Thyroid gland (tissue), 4 donors: ENCODE data around the gene MAFB. TPM values are rescaled to one million over a fixed set of nuclear protein-coding genes. Genes with fewer than 3 reads are reported as not detected.

ENCODE experiments used
- DNase-seq, 2 donors: peaks; one replicate each; pipeline ENCODE4 v3.0.0-alpha.2; 2019
- H3K27ac ChIP-seq, 3 donors: fragments of 200-600 bp; sonication (generic); 1 replicate in 2 of 3; 2 replicates in 1 of 3; pipeline ENCODE4 v1.5.1; 2016 to 2019; ENCODE audit warnings: mild to moderate bottlenecking in 1 of 3, moderate library complexity in 1 of 3
- H3K27me3 ChIP-seq: fragments of 200-600 bp; sonication (generic); one replicate; pipeline ENCODE4 v1.5.1; 2019
- H3K36me3 ChIP-seq, 2 donors: fragments of 200-600 bp; sonication (generic); one replicate each; pipeline ENCODE4 v1.5.1; 2016 to 2019
- H3K4me1 ChIP-seq, 2 donors: fragments of 200-600 bp; sonication (generic); one replicate each; pipeline ENCODE4 v1.5.1; 2017 to 2019
- H3K4me3 ChIP-seq, 3 donors: fragments of 200-600 bp; sonication (generic); replicated peaks in 1 of 3; 1 replicate in 2 of 3; 2 replicates in 1 of 3; pipeline ENCODE4 v1.5.1; 2016; ENCODE audit warnings: mild to moderate bottlenecking in 1 of 3
- H3K9me3 ChIP-seq: fragments of 200-600 bp; sonication (generic); one replicate; pipeline ENCODE4 v1.5.1; 2017
- POLR2A ChIP-seq, 2 donors: fragments of 450-650 bp; IDR thresholded peaks; one replicate each; pipeline ENCODE4 v1.6.1; 2017; ENCODE audit warnings: antibody characterized with exemption in 2 of 2, mild to moderate bottlenecking in 2 of 2, moderate library complexity in 1 of 2
- WGBS, 2 donors: methylation state at CpG; one replicate each; pipeline ENCODE4 v1.1.5; 2017; 5-methylcytosine and 5-hydroxymethylcytosine counted together
- intact Hi-C: fragments of 100-400 bp; cut with DNase I; formaldehyde crosslinking; loops from one replicate; pipeline ENCODE4 v1.15.1; 2023
- total RNA-seq, 4 donors: library from RNA; depleted of rRNA; stranded (reverse); fragments of >200 nt; gene quantifications; one replicate each; pipeline ENCODE4 v1.2.3, GENCODE V29; 2016
- TF ChIP-seq, protein P1 (sequence below), 6 experiments: fragments of 200-600 bp in 3 of 6; fragments of 450-650 bp in 3 of 6; sonication (generic) in 3 of 6; IDR thresholded peaks; one replicate each; pipeline ENCODE4 v1.5.1; 2016 to 2019; ENCODE audit warnings: antibody characterized with exemption in 6 of 6, mild to moderate bottlenecking in 2 of 6, inconsistent platforms in 1 of 6, moderate library complexity in 1 of 6

Gene MAFB
- total RNA-seq, 4 donors from 2014 or later: 34.4 to 46.1 (median 43.5) TPM

DNA sequence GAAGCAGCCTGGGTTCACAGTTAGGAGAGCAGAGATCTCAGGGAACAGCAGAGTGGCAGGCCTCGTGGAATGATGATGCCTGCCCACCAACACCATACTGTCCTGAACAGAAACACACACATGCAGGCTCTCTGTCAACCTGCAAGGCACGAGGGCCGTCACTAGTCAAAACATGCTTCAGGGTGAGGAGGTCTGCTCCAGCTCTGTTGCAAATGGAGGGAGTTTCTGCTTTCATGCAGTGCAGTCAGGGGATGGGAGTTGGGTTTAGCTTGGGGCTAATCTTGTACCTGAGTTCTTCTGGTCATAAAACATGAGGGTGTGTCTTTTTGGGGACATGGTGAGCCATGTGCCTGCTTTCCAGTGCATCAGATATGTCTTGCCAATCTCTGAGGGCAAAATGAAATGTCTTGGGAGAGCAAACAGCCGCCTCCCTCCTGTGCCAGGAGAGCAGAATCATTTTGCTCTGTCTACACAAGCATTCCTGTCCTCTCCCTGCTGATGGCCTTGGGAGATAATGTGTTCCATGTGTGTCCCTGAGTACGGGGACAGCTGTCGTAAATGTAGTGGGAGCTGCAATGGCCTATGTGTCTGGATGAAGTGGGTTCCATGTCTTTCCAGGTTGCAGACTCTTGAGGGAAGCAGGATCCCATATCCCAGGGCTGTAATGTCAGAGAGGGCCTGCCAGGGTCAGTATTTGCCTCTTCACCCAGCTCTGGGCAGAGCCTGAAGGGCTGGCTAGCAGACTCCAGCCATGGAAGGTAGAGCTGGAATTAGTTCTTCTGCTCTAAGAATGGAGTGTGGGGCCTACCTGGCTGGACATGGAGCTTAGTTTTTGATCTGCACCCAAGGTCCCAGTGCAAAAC lies 40.6 kb downstream of the MAFB start:
- H3K36me3 ChIP-seq: no peaks in the 10 kb centered on the region
- H3K4me1 ChIP-seq: peaks cover 0 to 9% of the 10 kb centered on the region in 2 donors
- DNase-seq: no peak
- no peaks in the 10 kb centered on the region for H3K9me3 ChIP-seq
- no peak overlapping the region for H3K27ac ChIP-seq
- intact Hi-C loops: no loop called here
- H3K27me3 ChIP-seq: no peaks in the 10 kb centered on the region
- no peak overlapping the region for H3K4me3 ChIP-seq
- WGBS, 2 donors: 92 to 93% methylated on average over 5 to 6 of the region's 6 CpGs
- TF ChIP-seq, protein P1, sequence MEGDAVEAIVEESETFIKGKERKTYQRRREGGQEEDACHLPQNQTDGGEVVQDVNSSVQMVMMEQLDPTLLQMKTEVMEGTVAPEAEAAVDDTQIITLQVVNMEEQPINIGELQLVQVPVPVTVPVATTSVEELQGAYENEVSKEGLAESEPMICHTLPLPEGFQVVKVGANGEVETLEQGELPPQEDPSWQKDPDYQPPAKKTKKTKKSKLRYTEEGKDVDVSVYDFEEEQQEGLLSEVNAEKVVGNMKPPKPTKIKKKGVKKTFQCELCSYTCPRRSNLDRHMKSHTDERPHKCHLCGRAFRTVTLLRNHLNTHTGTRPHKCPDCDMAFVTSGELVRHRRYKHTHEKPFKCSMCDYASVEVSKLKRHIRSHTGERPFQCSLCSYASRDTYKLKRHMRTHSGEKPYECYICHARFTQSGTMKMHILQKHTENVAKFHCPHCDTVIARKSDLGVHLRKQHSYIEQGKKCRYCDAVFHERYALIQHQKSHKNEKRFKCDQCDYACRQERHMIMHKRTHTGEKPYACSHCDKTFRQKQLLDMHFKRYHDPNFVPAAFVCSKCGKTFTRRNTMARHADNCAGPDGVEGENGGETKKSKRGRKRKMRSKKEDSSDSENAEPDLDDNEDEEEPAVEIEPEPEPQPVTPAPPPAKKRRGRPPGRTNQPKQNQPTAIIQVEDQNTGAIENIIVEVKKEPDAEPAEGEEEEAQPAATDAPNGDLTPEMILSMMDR (IDR thresholded peaks at IDR 0.05): peak in 1 of 6 experiments; percentile 22
- no peak for TF ChIP-seq POLR2A (IDR thresholded peaks at IDR 0.05)

DNA sequence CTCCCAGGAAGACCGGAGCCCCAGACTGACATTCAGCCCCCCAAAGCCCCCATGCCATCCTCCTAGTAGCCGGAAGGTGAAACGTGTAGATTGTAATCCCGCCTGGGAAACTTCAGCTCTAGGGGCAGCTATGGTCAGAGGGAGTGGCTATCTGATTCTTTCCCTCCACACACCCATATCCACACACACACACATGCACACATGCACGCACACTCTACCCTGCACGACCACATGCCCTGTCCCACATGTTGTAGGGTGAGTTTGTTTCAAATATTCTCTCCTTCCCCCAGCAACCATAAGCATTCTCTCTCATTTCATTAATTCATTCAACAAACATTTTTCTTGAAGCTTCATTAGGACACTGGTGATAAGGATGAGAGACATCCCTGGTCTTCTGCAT lies 42.2 kb downstream of the MAFB start:
- Histone ChIP-seq H3K27ac (no peak overlapping the region), H3K9me3 (no peaks in the 10 kb centered on the region), H3K4me1 (peaks cover 0 to 9% of the 10 kb centered on the region in 2 donors), H3K36me3 (no peaks in the 10 kb centered on the region), H3K4me3 (no peak overlapping the region), H3K27me3 (no peaks in the 10 kb centered on the region)
- DNase-seq: no peak
- WGBS, 2 donors: 48 to 59% methylated on average over 6 of the region's 6 CpGs
- no peak for TF ChIP-seq POLR2A (IDR thresholded peaks at IDR 0.05)
- TF ChIP-seq, protein P1 (IDR thresholded peaks at IDR 0.05): no peak
- intact Hi-C loops: no loop called here

DNA sequence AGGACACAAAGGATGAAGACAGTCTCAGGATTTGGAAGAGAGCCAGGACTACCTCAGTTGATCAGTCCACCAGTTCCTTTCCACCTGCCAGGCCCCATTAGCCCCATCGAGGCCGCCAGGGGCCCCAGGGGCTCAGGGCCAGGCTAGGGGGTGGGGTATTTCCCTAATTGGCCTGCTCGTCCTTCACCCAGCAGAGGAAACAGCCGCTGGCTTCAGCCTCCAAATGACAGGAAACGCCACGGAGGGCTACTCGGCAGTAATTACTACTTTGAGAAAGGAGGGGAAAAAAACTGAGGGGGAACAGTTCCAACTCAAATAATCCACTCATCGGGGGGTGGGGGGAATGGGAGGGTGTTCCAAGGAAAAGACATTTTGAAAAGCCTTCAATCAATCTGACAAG lies 42.7 kb downstream of the MAFB start:
- no peak overlapping the region for H3K4me3 ChIP-seq
- intact Hi-C loops: no loop called here
- no peaks in the 10 kb centered on the region for H3K27me3 ChIP-seq
- H3K27ac ChIP-seq: no peak overlapping the region
- 26 to 40% methylated on average over 8 of the region's 8 CpGs for WGBS, 2 donors
- no peaks in the 10 kb centered on the region for H3K9me3 ChIP-seq
- H3K4me1 ChIP-seq: peaks cover 0 to 9% of the 10 kb centered on the region in 2 donors
- TF ChIP-seq, protein P1 (IDR thresholded peaks at IDR 0.05): no peak
- TF ChIP-seq POLR2A (IDR thresholded peaks at IDR 0.05): no peak
- no peak for DNase-seq
- H3K36me3 ChIP-seq: no peaks in the 10 kb centered on the region

DNA sequence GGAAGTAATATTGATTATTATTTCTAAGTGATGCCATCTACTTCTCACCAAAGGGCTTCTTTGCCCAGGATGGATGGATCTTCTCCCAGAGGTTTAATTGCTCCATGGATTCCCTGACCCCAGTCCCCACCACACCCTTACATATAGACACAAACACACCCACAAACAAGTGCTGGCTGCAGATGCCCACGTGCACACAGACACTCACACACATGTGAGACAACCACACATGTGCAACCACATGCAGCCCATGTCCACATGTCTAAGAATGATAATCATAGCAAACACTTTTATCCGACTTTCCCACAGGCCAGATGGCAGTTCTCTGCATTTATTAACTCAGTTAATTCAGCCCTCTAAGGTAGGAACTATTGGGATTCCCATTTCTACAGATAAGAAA lies 44.2 kb downstream of the MAFB start:
- no peak for TF ChIP-seq POLR2A (IDR thresholded peaks at IDR 0.05)
- TF ChIP-seq, protein P1 (IDR thresholded peaks at IDR 0.05): no peak
- Histone ChIP-seq H3K36me3 (no peaks in the 10 kb centered on the region), H3K4me3 (no peak overlapping the region), H3K4me1 (peaks cover 0 to 9% of the 10 kb centered on the region in 2 donors), H3K27me3 (no peaks in the 10 kb centered on the region), H3K27ac (no peak overlapping the region), H3K9me3 (no peaks in the 10 kb centered on the region)
- intact Hi-C loops: no loop called here
- 89% methylated on average over 2 of the region's 2 CpGs for WGBS, 2 donors
- DNase-seq: no peak

DNA sequence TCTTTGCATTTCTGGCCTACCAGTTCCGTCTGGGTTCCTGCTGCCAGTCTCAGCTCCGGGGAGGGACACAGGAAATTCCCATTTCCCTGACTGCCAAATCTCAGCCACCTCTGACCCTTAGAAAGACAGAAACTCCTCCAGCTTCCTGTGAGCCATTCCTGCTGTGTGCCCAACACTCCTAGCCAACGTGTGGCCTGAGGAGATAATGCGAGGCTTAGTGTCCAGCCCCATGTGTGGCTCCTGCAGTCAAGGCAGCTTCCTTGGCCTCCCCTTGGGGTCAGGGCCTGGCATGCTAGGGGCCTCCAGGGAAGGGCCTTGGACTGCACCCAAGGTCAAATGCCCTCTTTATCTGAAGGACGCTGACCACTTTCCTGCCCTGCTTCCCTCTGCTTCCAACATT lies 45.1 kb downstream of the MAFB start:
- no peak overlapping the region for H3K4me3 ChIP-seq
- no peak for DNase-seq
- H3K4me1 ChIP-seq: peaks cover 0 to 9% of the 10 kb centered on the region in 2 donors
- no peaks in the 10 kb centered on the region for H3K36me3 ChIP-seq
- 42 to 61% methylated on average over 5 of the region's 5 CpGs for WGBS, 2 donors
- intact Hi-C loops: no loop called here
- no peak for TF ChIP-seq POLR2A (IDR thresholded peaks at IDR 0.05)
- TF ChIP-seq, protein P1 (IDR thresholded peaks at IDR 0.05): no peak
- no peaks in the 10 kb centered on the region for H3K27me3 ChIP-seq
- no peaks in the 10 kb centered on the region for H3K9me3 ChIP-seq
- H3K27ac ChIP-seq: no peak overlapping the region
